GM23248 (cell line): ENCODE results near the gene UGT2A3. TPM values are rescaled to one million over a fixed set of nuclear protein-coding genes. Genes with fewer than 3 reads are reported as not detected.

Experiments
- DNase-seq: peaks from one replicate; pipeline ENCODE4 v3.0.0-alpha.2; 2015
- H2AFZ ChIP-seq: fragments of 200-600 bp; sonication (generic); 2 replicates; pipeline ENCODE4 v1.6.1; 2016; ENCODE audit warnings: antibody characterized with exemption
- H3F3A ChIP-seq: fragments of 200-600 bp; sonication (generic); 2 replicates; pipeline ENCODE4 v1.6.1; 2016; ENCODE audit warnings: mild to moderate bottlenecking, antibody characterized with exemption, mixed run types; ENCODE audit not compliant: insufficient read depth
- H3K27ac ChIP-seq: fragments of 200-600 bp; sonication (generic); 2 replicates; pipeline ENCODE4 v1.5.1; 2016; ENCODE audit warnings: mild to moderate bottlenecking
- H3K27me3 ChIP-seq: fragments of 200-600 bp; sonication (generic); replicated peaks from 2 replicates; pipeline ENCODE4 v1.6.1; 2016; ENCODE audit warnings: mild to moderate bottlenecking; ENCODE audit not compliant: insufficient read depth
- H3K36me3 ChIP-seq: fragments of 200-600 bp; sonication (generic); 2 replicates; pipeline ENCODE4 v1.6.1; 2016; ENCODE audit warnings: low read depth, mild to moderate bottlenecking
- H3K4me1 ChIP-seq: fragments of 200-600 bp; sonication (generic); 2 replicates; pipeline ENCODE4 v1.6.1; 2016; ENCODE audit warnings: mild to moderate bottlenecking; ENCODE audit not compliant: insufficient read depth
- H3K4me2 ChIP-seq: fragments of 200-600 bp; sonication (generic); one replicate; pipeline ENCODE4 v1.6.1; 2016; ENCODE audit warnings: mild to moderate bottlenecking; ENCODE audit not compliant: unreplicated experiment
- H3K4me3 ChIP-seq: fragments of 200-600 bp; sonication (generic); 2 replicates; pipeline ENCODE4 v1.5.1; 2016; ENCODE audit warnings: mild to moderate bottlenecking
- H3K79me2 ChIP-seq: fragments of 200-600 bp; sonication (generic); 2 replicates; pipeline ENCODE4 v1.6.1; 2016; ENCODE audit warnings: mild to moderate bottlenecking; ENCODE audit not compliant: insufficient read depth
- H3K9ac ChIP-seq: fragments of 200-600 bp; sonication (generic); 2 replicates; pipeline ENCODE4 v1.6.1; 2016; ENCODE audit warnings: mild to moderate bottlenecking
- H3K9me2 ChIP-seq: fragments of 200-600 bp; sonication (generic); 2 replicates; pipeline ENCODE4 v1.6.1; 2016; ENCODE audit warnings: mixed run types, mild to moderate bottlenecking, moderate library complexity; ENCODE audit not compliant: insufficient read depth
- H3K9me3 ChIP-seq: fragments of 200-600 bp; sonication (generic); one replicate; pipeline ENCODE4 v1.6.1; 2017; ENCODE audit warnings: low read depth
- H4K20me1 ChIP-seq: fragments of 200-600 bp; sonication (generic); 2 replicates; pipeline ENCODE4 v1.6.0; 2016; ENCODE audit not compliant: insufficient read depth
- EZH2 ChIP-seq: fragments of 200-600 bp; sonication (generic); IDR thresholded peaks from 2 replicates; pipeline ENCODE4 v1.6.1; 2018; ENCODE audit warnings: antibody characterized with exemption, mild to moderate bottlenecking; ENCODE audit not compliant: insufficient read depth, poor library complexity, severe bottlenecking
- EZH2phosphoT487 ChIP-seq: fragments of 200-600 bp; sonication (generic); IDR thresholded peaks from 2 replicates; pipeline ENCODE4 v1.6.1; 2018; ENCODE audit warnings: antibody characterized with exemption, moderate library complexity, mild to moderate bottlenecking, low read depth; ENCODE audit not compliant: insufficient read depth
- WGBS, 2 experiments: methylation state at CpG; one replicate each; pipeline ENCODE4 v1.1.6; 2015 to 2017; ENCODE audit warnings: low lambda C conversion rate in 2 of 2, low coverage in 1 of 2; ENCODE audit errors: missing lambda C conversion rate in 2 of 2; 5-methylcytosine and 5-hydroxymethylcytosine counted together
- in situ Hi-C: fragments of 300-500 bp; cut with MboI; formaldehyde crosslinking; loops from 2 replicates; pipeline ENCODE4 v1.15.0; 2020
- polyA plus RNA-seq: library from polyadenylated mRNA; unstranded; fragments of >200 nt; fragmentation: Nextera tagmentation; extraction: Ambion mirVana; gene quantifications from 2 replicates; pipeline ENCODE4 v1.2.1, GENCODE V29; 2016
- total RNA-seq: library from RNA; depleted of rRNA; stranded (reverse); fragments of >200 nt; shearing (Covaris generic); gene quantifications from 2 replicates; pipeline ENCODE4 v1.2.3, GENCODE V29; 2014

Gene UGT2A3
- total and polyA plus RNA-seq, 2 experiments from 2014 or later, result not detected

GRCh38 chr4:68985442-68985841 lies 33.8 kb upstream of the UGT2A3 start:
- Histone ChIP-seq H3K4me2 (no peak overlapping the region), H3K27ac (no peak overlapping the region), H3K36me3 (no peaks in the 10 kb centered on the region), H2AFZ (no peak overlapping the region), H3K4me3 (no peak overlapping the region), H3K9me3 (no peaks in the 10 kb centered on the region), H4K20me1 (no peaks in the 10 kb centered on the region), H3K9ac (no peak overlapping the region), H3K4me1 (no peaks in the 10 kb centered on the region), H3K27me3 (no peaks in the 10 kb centered on the region), H3K9me2 (no peaks in the 10 kb centered on the region), H3K79me2 (no peaks in the 10 kb centered on the region), H3F3A (no peaks in the 10 kb centered on the region)
- no peak for DNase-seq
- no peak for TF ChIP-seq EZH2
- no peak for TF ChIP-seq EZH2phosphoT487
- in situ Hi-C loops, result no loop called here
- WGBS, 2 experiments, result 0 to 9% methylated on average over 1 of the region's 1 CpG

- Histone ChIP-seq H3K4me2 (no peak overlapping the region), H3K9me3 (no peaks in the 10 kb centered on the region), H2AFZ (no peak overlapping the region), H3K27ac (no peak overlapping the region), H3K4me3 (no peak overlapping the region), H3K9me2 (no peaks in the 10 kb centered on the region), H4K20me1 (no peaks in the 10 kb centered on the region), H3F3A (no peaks in the 10 kb centered on the region), H3K4me1 (no peaks in the 10 kb centered on the region), H3K36me3 (no peaks in the 10 kb centered on the region), H3K9ac (no peak overlapping the region), H3K27me3 (no peaks in the 10 kb centered on the region), H3K79me2 (no peaks in the 10 kb centered on the region)
- in situ Hi-C loops, result no loop called here
- TF ChIP-seq EZH2 (no peak), EZH2phosphoT487 (no peak)
- 7 to 10% methylated on average over 2 of the region's 2 CpGs for WGBS, 2 experiments
- no peak for DNase-seq
Observed at GRCh38 chr4:68984947-68985346, 33.3 kb upstream of the UGT2A3 start.

GRCh38 chr4:68963374-68963773 lies 11.8 kb upstream of the UGT2A3 start:
- Histone ChIP-seq H3K9me2 (no peaks in the 10 kb centered on the region), H3K27ac (no peak overlapping the region), H3K79me2 (no peaks in the 10 kb centered on the region), H3K4me1 (no peaks in the 10 kb centered on the region), H3K4me2 (no peak overlapping the region), H3K36me3 (no peaks in the 10 kb centered on the region), H3K9ac (no peak overlapping the region), H2AFZ (no peak overlapping the region), H3K9me3 (no peaks in the 10 kb centered on the region), H4K20me1 (no peaks in the 10 kb centered on the region), H3K4me3 (no peak overlapping the region), H3F3A (no peaks in the 10 kb centered on the region), H3K27me3 (no peaks in the 10 kb centered on the region)
- WGBS, 2 experiments, result 4 to 6% methylated on average over 2 of the region's 2 CpGs
- in situ Hi-C loops, result no loop called here
- TF ChIP-seq EZH2phosphoT487, result no peak
- no peak for DNase-seq

- no peak overlapping the region for H3K4me3 ChIP-seq
- in situ Hi-C loops, result no loop called here
- DNase-seq, result no peak
Observed at GRCh38 chr4:68962868-68963267, 11.3 kb upstream of the UGT2A3 start.

More at GRCh38 chr4:68962868-68963267, 11.3 kb upstream of the UGT2A3 start:
- Histone ChIP-seq H2AFZ (no peak overlapping the region), H3K79me2 (no peaks in the 10 kb centered on the region), H4K20me1 (no peaks in the 10 kb centered on the region), H3K36me3 (no peaks in the 10 kb centered on the region), H3K27ac (no peak overlapping the region), H3K9me2 (no peaks in the 10 kb centered on the region), H3K9me3 (no peaks in the 10 kb centered on the region), H3K4me1 (no peaks in the 10 kb centered on the region), H3K27me3 (no peaks in the 10 kb centered on the region), H3K4me2 (no peak overlapping the region), H3F3A (no peaks in the 10 kb centered on the region), H3K9ac (no peak overlapping the region)
- WGBS, 2 experiments, result 0 to 4% methylated on average over 1 of the region's 1 CpG
- TF ChIP-seq EZH2phosphoT487, result no peak
- no peak for TF ChIP-seq EZH2
